K562 (cell line): ENCODE results near the gene SYNE1. TPM values are rescaled to one million over a fixed set of nuclear protein-coding genes. Genes with fewer than 3 reads are reported as not detected.

Experiments
- ATAC-seq: fragments of 200-7000 bp; cut with Tn5 transposase; 3 replicates; pipeline ENCODE4 v1.9.1; 2020; ENCODE audit warnings: moderate library complexity
- BruUV-seq: library from RNA; stranded (reverse); fragments of 400-500 nt; replicated peaks from 2 replicates; lab custom pipeline; 2021; lab: Mats Ljungman, UMichigan
- CTCF ChIA-PET: fragments of 300-600 bp; formaldehyde crosslinking; extraction: SDS; loops from one replicate; lab custom pipeline; 2021; ENCODE audit warnings: low intra/inter-chr PET ratio; lab: Yijun Ruan, JAX
- POLR2A ChIA-PET: fragments of 300-600, 350-650 bp; sonication (Branson Sonifier 250); formaldehyde crosslinking; extraction: SDS; loops from one replicate; lab custom pipeline; 2021; ENCODE audit warnings: antibody characterized with exemption, inconsistent platforms; lab: Yijun Ruan, JAX
- DNase-seq, 4 experiments: peaks; one replicate each; pipeline versions ENCODE4 v3.0.0 to v3.0.0-alpha.2; 2011 to 2018; ENCODE audit warnings: low spot score in 3 of 4, mixed read lengths in 3 of 4; ENCODE audit errors: extremely low read depth in 1 of 4
- FAIRE-seq: peaks from 2 replicates; lab custom pipeline; 2011; peaks lifted over from hg19 to GRCh38; lab: Jason Lieb, UNC
- H2AFZ ChIP-seq: 2 replicates; pipeline ENCODE4 v1.6.0; 2011; ENCODE audit warnings: low read depth, low read length, control low read depth, inconsistent platforms
- H3K27ac ChIP-seq: fragments of 200-600 bp; 3 replicates; pipeline ENCODE4 v1.8.0; 2011; ENCODE audit warnings: low read depth, mild to moderate bottlenecking, control low read depth, inconsistent platforms, low read length, moderate library complexity, mixed read lengths; ENCODE audit errors: extremely low read depth
- H3K27me3 ChIP-seq, 2 experiments: fragments of 300-600 bp in 1 of 2; 2 replicates in 1 of 2; 3 replicates in 1 of 2; pipeline versions ENCODE4 v1.6.0 to v1.8.0; 2011; ENCODE audit warnings: inconsistent platforms in 2 of 2, low read length in 2 of 2, mild to moderate bottlenecking in 1 of 2, mixed read lengths in 1 of 2, moderate library complexity in 1 of 2; ENCODE audit not compliant: control insufficient read depth in 2 of 2, insufficient read depth in 2 of 2
- H3K36me3 ChIP-seq: fragments of 300-600 bp; 3 replicates; pipeline ENCODE4 v1.8.0; 2011; ENCODE audit warnings: mild to moderate bottlenecking, low read length, inconsistent platforms; ENCODE audit not compliant: control insufficient read depth, insufficient read depth
- H3K4me1 ChIP-seq, 2 experiments: fragments of 200-600 bp in 1 of 2; replicated peaks in 1 of 2; 2 replicates in 1 of 2; 3 replicates in 1 of 2; pipeline versions ENCODE4 v1.5.1 to v1.8.0; 2011; ENCODE audit warnings: inconsistent platforms in 2 of 2, low read length in 2 of 2, mild to moderate bottlenecking in 1 of 2, mixed read lengths in 1 of 2, moderate library complexity in 1 of 2; ENCODE audit not compliant: control insufficient read depth in 2 of 2, insufficient read depth in 2 of 2
- H3K4me2 ChIP-seq: 2 replicates; pipeline ENCODE4 v1.6.1; 2011; ENCODE audit warnings: low read length, control low read depth, inconsistent platforms, mixed read lengths; ENCODE audit not compliant: insufficient read depth
- H3K4me3 ChIP-seq: fragments of 200-600 bp; sonication (generic), shearing (Covaris generic); 2 replicates; pipeline ENCODE4 v1.5.1; 2016; ENCODE audit warnings: control low read depth, inconsistent platforms
- H3K79me2 ChIP-seq: fragments of 200-600 bp; 3 replicates; pipeline ENCODE4 v1.8.0; 2011; ENCODE audit warnings: low read length, inconsistent platforms; ENCODE audit not compliant: control insufficient read depth, insufficient read depth
- H3K9ac ChIP-seq, 2 experiments: 2 replicates each; pipeline versions ENCODE4 v1.6.0 to v1.6.1; 2011; ENCODE audit warnings: low read depth in 2 of 2, low read length in 2 of 2, control low read depth in 1 of 2, inconsistent platforms in 1 of 2, mild to moderate bottlenecking in 1 of 2, mixed read lengths in 1 of 2; ENCODE audit not compliant: insufficient read depth in 1 of 2
- H3K9me1 ChIP-seq: one replicate; pipeline ENCODE4 v1.6.0; 2011; ENCODE audit warnings: inconsistent platforms, mild to moderate bottlenecking, low read length, moderate library complexity; ENCODE audit not compliant: control insufficient read depth, insufficient read depth
- H3K9me3 ChIP-seq: replicated peaks from 2 replicates; pipeline ENCODE4 v1.5.1; 2011; ENCODE audit warnings: low read depth, low read length, inconsistent platforms; ENCODE audit not compliant: control insufficient read depth, insufficient read depth
- H4K20me1 ChIP-seq: replicated peaks from 2 replicates; pipeline ENCODE4 v1.6.1; 2011; ENCODE audit warnings: low read length, inconsistent platforms, mixed read lengths; ENCODE audit not compliant: control insufficient read depth, insufficient read depth
- CAMTA2 ChIP-seq: fragments of 250-450 bp; sonication (Bioruptor Pico); conservative IDR thresholded peaks from 2 replicates; pipeline ENCODE4 v1.5.1; 2022
- HIVEP1 ChIP-seq: fragments of 250-450 bp; sonication (Bioruptor Pico); IDR thresholded peaks from 2 replicates; pipeline ENCODE4 v1.4.0; 2020; ENCODE audit warnings: mild to moderate bottlenecking
- HNRNPUL1 ChIP-seq: fragments of 200-400 bp; formaldehyde crosslinking; IDR thresholded peaks from 2 replicates; pipeline ENCODE4 v1.6.1; 2017; ENCODE audit warnings: low read length
- KLF6 ChIP-seq: fragments of 250-450 bp; sonication (Bioruptor Pico); IDR thresholded peaks from 2 replicates; pipeline ENCODE4 v1.4.0; 2020; ENCODE audit warnings: mild to moderate bottlenecking, moderate library complexity, borderline replicate concordance
- POU5F1 ChIP-seq: fragments of 150-350 bp; IDR thresholded peaks from 2 replicates; pipeline ENCODE4 v1.6.1; 2014; ENCODE audit warnings: borderline replicate concordance, low read length, low read depth, mild to moderate bottlenecking; ENCODE audit not compliant: partially characterized antibody
- RB1 ChIP-seq: fragments of 450-650 bp; IDR thresholded peaks from 2 replicates; pipeline ENCODE4 v1.6.1; 2017; ENCODE audit warnings: low read depth, mild to moderate bottlenecking
- YBX1 ChIP-seq: fragments of 450-650 bp; IDR thresholded peaks from 2 replicates; pipeline ENCODE4 v1.7.1; 2016; ENCODE audit warnings: mild to moderate bottlenecking
- ZNF174 ChIP-seq: fragments of 250-450 bp; sonication (Bioruptor Pico); IDR thresholded peaks from 2 replicates; pipeline ENCODE4 v1.4.0; 2020; ENCODE audit warnings: mild to moderate bottlenecking
- ZNF766 ChIP-seq: fragments of 200-800 bp; sonication (Bioruptor generic); conservative IDR thresholded peaks from 2 replicates; pipeline ENCODE4 v1.6.1; 2016; ENCODE audit warnings: missing genetic modification characterization, missing compliant biosample characterization
- WGBS: fragments of 100-300 bp; shearing (Covaris generic); methylation state at CpG from one replicate; pipeline ENCODE4 v1.1.6; 2016; ENCODE audit warnings: low coverage, mixed read lengths; ENCODE audit not compliant: insufficient coverage; ENCODE audit errors: missing lambda C conversion rate; 5-methylcytosine and 5-hydroxymethylcytosine counted together
- in situ Hi-C: fragments of 300-500 bp; cut with MboI; formaldehyde crosslinking; loops from 4 replicates; pipeline ENCODE4 v1.15.0; 2018; ENCODE audit warnings: inconsistent platforms, mixed read lengths
- intact Hi-C: fragments of 100-400 bp; cut with micrococcal nuclease; formaldehyde crosslinking; loops from 2 replicates; pipeline ENCODE4 v1.14.2; 2022
- polyA plus RNA-seq, 8 experiments: library from polyadenylated mRNA; depleted of rRNA in 4 of 8; stranded (reverse) in 5 of 8; unstranded in 3 of 8; fragments of >200 nt; fragmentation: Nextera tagmentation in 2 of 8; fragmentation: Illumina TruSeq in 1 of 8; extraction: Ambion mirVana in 2 of 8; extraction: Trizol in 1 of 8; gene quantifications; 2 replicates each; pipeline versions ENCODE4 v1.2.1 to v1.2.3, GENCODE V29; 2011 to 2014; ENCODE audit warnings: inconsistent platforms in 1 of 8, missing spikeins in 1 of 8
- total RNA-seq, 7 experiments: library from RNA; depleted of rRNA in 6 of 7; stranded (reverse); fragments of >200 nt in 6 of 7; fragmentation: Illumina TruSeq in 2 of 7; extraction: Trizol in 2 of 7; gene quantifications; 2 replicates each; pipeline versions ENCODE4 v1.2.1 to v1.2.3, GENCODE V29; 2011 to 2021; ENCODE audit warnings: low replicate concordance in 1 of 7
- TF ChIP-seq, protein P1 (sequence below): fragments of 250-450 bp; sonication (Bioruptor Pico); IDR thresholded peaks from 2 replicates; pipeline ENCODE4 v1.4.0; 2020; ENCODE audit warnings: mild to moderate bottlenecking, moderate library complexity
- TF ChIP-seq, protein P2 (sequence below): fragments of 250-450 bp; sonication (Bioruptor Pico); IDR thresholded peaks from 2 replicates; pipeline ENCODE4 v1.8.0; 2021; ENCODE audit warnings: moderate library complexity, mild to moderate bottlenecking, inconsistent platforms

The SYNE1 gene
- total and polyA plus RNA-seq, 9 of the 15 experiments (the other 6 are each of a cell fraction or from before 2014, with no cell fraction given), result under 0.01 to 0.42 (median 0.08) TPM; not detected in 1

DNA sequence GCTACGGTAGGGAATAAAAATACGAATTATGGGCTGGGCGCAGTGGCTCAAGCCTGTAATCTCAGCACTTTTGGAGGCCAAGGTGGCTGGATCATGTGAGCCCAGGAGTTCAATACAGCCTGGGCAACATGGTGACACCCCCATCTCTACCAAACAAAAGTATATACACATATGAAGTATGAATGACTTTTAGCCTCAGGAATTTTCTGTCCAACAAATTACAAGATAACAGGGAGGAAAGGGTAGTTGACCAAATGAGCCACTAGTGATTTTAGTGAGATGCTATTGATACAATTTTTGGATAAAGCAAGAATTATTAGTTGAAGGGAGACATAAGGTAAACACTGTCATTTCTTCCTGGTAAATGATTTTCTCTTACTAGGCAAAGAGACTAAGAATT, 328.2 kb downstream of the SYNE1 start:
- FAIRE-seq (no peak), ATAC-seq (no peak)
- POLR2A ChIA-PET, result interaction anchor here (1.5 kb wide), 1 partner anchor 13 kb away, joined by 3 read pairs; no protein-coding TSS in a partner anchor
- 0 out of 5 replicates have a peak, but pooled peaks cover 0 to 4% of the 10 kb centered on the region in 2 experiments for H3K27me3 ChIP-seq
- BruUV-seq, result no TSS peak
- in situ Hi-C loops, result no loop called here
- TF ChIP-seq RB1 (no peak), YBX1 (no peak), ZNF766 (CRISPR knock-in tag) (no peak), KLF6 (no peak), HIVEP1 (no peak), ZNF174 (CRISPR knock-in tag) (no peak), POU5F1 (no peak), HNRNPUL1 (no peak), CAMTA2 (CRISPR knock-in tag) (no peak)
- TF ChIP-seq, protein P1, sequence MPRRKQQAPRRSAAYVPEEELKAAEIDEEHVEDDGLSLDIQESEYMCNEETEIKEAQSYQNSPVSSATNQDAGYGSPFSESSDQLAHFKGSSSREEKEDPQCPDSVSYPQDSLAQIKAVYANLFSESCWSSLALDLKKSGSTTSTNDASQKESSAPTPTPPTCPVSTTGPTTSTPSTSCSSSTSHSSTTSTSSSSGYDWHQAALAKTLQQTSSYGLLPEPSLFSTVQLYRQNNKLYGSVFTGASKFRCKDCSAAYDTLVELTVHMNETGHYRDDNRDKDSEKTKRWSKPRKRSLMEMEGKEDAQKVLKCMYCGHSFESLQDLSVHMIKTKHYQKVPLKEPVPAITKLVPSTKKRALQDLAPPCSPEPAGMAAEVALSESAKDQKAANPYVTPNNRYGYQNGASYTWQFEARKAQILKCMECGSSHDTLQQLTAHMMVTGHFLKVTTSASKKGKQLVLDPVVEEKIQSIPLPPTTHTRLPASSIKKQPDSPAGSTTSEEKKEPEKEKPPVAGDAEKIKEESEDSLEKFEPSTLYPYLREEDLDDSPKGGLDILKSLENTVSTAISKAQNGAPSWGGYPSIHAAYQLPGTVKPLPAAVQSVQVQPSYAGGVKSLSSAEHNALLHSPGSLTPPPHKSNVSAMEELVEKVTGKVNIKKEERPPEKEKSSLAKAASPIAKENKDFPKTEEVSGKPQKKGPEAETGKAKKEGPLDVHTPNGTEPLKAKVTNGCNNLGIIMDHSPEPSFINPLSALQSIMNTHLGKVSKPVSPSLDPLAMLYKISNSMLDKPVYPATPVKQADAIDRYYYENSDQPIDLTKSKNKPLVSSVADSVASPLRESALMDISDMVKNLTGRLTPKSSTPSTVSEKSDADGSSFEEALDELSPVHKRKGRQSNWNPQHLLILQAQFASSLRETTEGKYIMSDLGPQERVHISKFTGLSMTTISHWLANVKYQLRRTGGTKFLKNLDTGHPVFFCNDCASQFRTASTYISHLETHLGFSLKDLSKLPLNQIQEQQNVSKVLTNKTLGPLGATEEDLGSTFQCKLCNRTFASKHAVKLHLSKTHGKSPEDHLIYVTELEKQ (CRISPR knock-in tag), result no peak
- TF ChIP-seq, protein P2, sequence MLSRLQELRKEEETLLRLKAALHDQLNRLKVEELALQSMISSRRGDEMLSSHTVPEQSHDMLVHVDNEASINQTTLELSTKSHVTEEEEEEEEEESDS, result no peak
- TF ChIP-seq, all 486 proteins: peak for 0
- no peaks in the 10 kb centered on the region for H3K4me1 ChIP-seq
- no peak for DNase-seq
- H3K9me1 ChIP-seq, result no peaks in the 10 kb centered on the region
- no peak overlapping the region for H3K4me2 ChIP-seq
- intact Hi-C loops, result no loop called here
- H3K4me3 ChIP-seq, result no peak overlapping the region
- no peaks in the 10 kb centered on the region for H4K20me1 ChIP-seq
- 0% methylated on average over 3 of the region's 3 CpGs for WGBS
- no peaks in the 10 kb centered on the region for H3K36me3 ChIP-seq
- H3K27ac ChIP-seq, result no peak overlapping the region
- H2AFZ ChIP-seq, result no peak overlapping the region
- CTCF ChIA-PET, result no interaction called here
- H3K9ac ChIP-seq, result no peak overlapping the region
- H3K9me3 ChIP-seq, result no peaks in the 10 kb centered on the region
- H3K79me2 ChIP-seq, result no peaks in the 10 kb centered on the region
